Measurements from ENCODE around the gene REEP1. TPM values are rescaled to one million over a fixed set of nuclear protein-coding genes. Genes with fewer than 3 reads are reported as not detected.

Gene REEP1
- total and polyA plus RNA-seq, 2 of the 4 experiments (the other 2 are of a cell fraction), result under 0.01 to 0.03 TPM

DNA sequence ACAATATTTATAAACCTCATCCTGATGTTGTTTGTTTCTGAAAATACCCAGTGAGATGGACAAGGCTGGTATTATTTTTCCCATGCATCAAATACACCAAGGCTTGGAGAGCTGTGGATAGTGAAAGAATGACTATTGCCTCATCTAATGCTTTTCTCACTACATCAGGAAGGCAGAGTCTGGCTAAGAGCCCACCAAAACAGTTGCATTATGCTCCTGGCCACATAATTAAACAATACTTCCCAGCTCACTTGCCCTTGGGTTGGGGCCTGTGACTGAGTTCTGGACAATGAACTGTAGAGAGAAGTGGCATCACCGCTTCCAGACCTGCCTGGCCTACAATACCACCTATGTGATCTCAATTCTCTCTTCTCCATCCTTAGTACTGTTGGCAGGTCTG is 46.4 kb upstream of the REEP1 start:
- no peak overlapping the region for H3K18ac ChIP-seq (ENCODE audit: low read depth, low read length)
- no peak overlapping the region for H3K27ac ChIP-seq (ENCODE audit: insufficient read depth, low read length)
- DNase-seq, result peak; percentile 73
- H2BK120ac ChIP-seq (ENCODE audit: low read depth, low read length), result no peak overlapping the region
- no peak overlapping the region for H2AK5ac ChIP-seq (ENCODE audit: low read depth, low read length)
- in situ Hi-C loops (cut with MboI; ENCODE audit: low sequenced_read_pairs) (no loop called here), dilution Hi-C loops (cut with HindIII; ENCODE audit: low sequenced_read_pairs, unreplicated experiment) (no loop called here), intact Hi-C loops (cut with micrococcal nuclease) (no loop called here)
- no peaks in the 10 kb centered on the region for H3K9me3 ChIP-seq (ENCODE audit: control insufficient read depth, insufficient read depth, low read length)
- H3K4me3 ChIP-seq (ENCODE audit: insufficient read depth, low read depth, low read length), result no peak overlapping the region
- H2BK15ac ChIP-seq (ENCODE audit: low read depth, low read length), result no peak overlapping the region
- no peak overlapping the region for H2AK9ac ChIP-seq (replicated peaks; ENCODE audit: low read depth, low read length, poor library complexity)
- no TSS peak for BruUV-seq (replicated peaks)
- no peak overlapping the region for H4K5ac ChIP-seq (ENCODE audit: low read depth, low read length)
- H3K27me3 ChIP-seq (ENCODE audit: control insufficient read depth, insufficient read depth, low read length), result peaks cover 4% of the 10 kb centered on the region
- no peaks in the 10 kb centered on the region for H3K79me1 ChIP-seq (ENCODE audit: low read depth in 1 of 2, low read length in 2 of 2)
- H4K91ac ChIP-seq (ENCODE audit: insufficient read depth, low read depth, low read length), result no peak overlapping the region
- TF ChIP-seq CEBPB (IDR thresholded peaks at IDR 0.05; ENCODE audit: low read depth, low read length) (peak; percentile 87), NFE2L2 (IDR thresholded peaks at IDR 0.05; ENCODE audit: low read depth, low read length) (no peak)
- TF ChIP-seq, protein P1, sequence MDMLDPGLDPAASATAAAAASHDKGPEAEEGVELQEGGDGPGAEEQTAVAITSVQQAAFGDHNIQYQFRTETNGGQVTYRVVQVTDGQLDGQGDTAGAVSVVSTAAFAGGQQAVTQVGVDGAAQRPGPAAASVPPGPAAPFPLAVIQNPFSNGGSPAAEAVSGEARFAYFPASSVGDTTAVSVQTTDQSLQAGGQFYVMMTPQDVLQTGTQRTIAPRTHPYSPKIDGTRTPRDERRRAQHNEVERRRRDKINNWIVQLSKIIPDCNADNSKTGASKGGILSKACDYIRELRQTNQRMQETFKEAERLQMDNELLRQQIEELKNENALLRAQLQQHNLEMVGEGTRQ (IDR thresholded peaks at IDR 0.05; ENCODE audit: low read depth, low read length), result no peak
- no peak overlapping the region for H2BK5ac ChIP-seq (ENCODE audit: low read depth, low read length, poor library complexity, severe bottlenecking)
- H3K14ac ChIP-seq (replicated peaks; ENCODE audit: low read depth, low read length), result no peak overlapping the region
- H3K23ac ChIP-seq (ENCODE audit: low read depth, low read length), result no peak overlapping the region
- peak overlapping the region; percentile 6; the same call in 1 of the 2 replicates for H3K4me2 ChIP-seq (ENCODE audit: low read depth, low read length)
- H3K56ac ChIP-seq (ENCODE audit: extremely low read depth, insufficient read depth, low read length), result no peak overlapping the region
- no CpG with 5 or more reads among the region's 1 CpG for WGBS, 2 experiments (ENCODE audit: extremely low coverage in 2 of 2, insufficient read length in 1 of 2)
- H3K4ac ChIP-seq (ENCODE audit: low read depth, low read length), result no peak overlapping the region
- no peak overlapping the region for H3K9ac ChIP-seq (ENCODE audit: low read depth, low read length)
- ATAC-seq (ENCODE audit: low read depth), result peak; percentile 80
- peaks cover 2% of the 10 kb centered on the region; the same call in 1 of the 2 replicates for H3K4me1 ChIP-seq (ENCODE audit: control insufficient read depth, insufficient read depth, low read length)
- H2BK20ac ChIP-seq (ENCODE audit: low read depth, low read length), result no peak overlapping the region
- no peaks in the 10 kb centered on the region for H3K36me3 ChIP-seq (ENCODE audit: control insufficient read depth, insufficient read depth, low read length)
- ChIA-PET CTCF (interaction anchor here (1.3 kb wide), 1 partner anchor 11 kb away, joined by 4 read pairs; no protein-coding TSS in a partner anchor), POLR2A (ENCODE audit: unreplicated experiment) (no interaction called here)
- no peaks in the 10 kb centered on the region for H3K9me1 ChIP-seq (ENCODE audit: insufficient read depth, low read length)
- H2AFZ ChIP-seq (replicated peaks; ENCODE audit: low read length, poor library complexity), result no peak overlapping the region
- H4K20me1 ChIP-seq (ENCODE audit: insufficient read depth, low read length), result no peaks in the 10 kb centered on the region
- H4K8ac ChIP-seq (ENCODE audit: low read depth in 2 of 2, low read length in 2 of 2), result no peak overlapping the region

All from IMR-90 (cell line).